Stimulated activated CD8-positive, alpha-beta memory T cell treated with anti-CD3 and anti-CD28 coated beads, Interleukin-7, amount 100 ng/mL, for 1 hour (primary cell): ENCODE results near the gene DCAF17.
"Not testable (repeated sequence)": the region's sequence is repeated elsewhere in the genome, so short reads cannot be mapped to it uniquely, and the experiment has no call there.

Experiments
- DNase-seq, 2 donors: peaks; one replicate each; pipeline ENCODE4 v3.0.0-alpha.2; 2020; ENCODE audit warnings: low read depth in 2 of 2

The DCAF17 gene

DNA sequence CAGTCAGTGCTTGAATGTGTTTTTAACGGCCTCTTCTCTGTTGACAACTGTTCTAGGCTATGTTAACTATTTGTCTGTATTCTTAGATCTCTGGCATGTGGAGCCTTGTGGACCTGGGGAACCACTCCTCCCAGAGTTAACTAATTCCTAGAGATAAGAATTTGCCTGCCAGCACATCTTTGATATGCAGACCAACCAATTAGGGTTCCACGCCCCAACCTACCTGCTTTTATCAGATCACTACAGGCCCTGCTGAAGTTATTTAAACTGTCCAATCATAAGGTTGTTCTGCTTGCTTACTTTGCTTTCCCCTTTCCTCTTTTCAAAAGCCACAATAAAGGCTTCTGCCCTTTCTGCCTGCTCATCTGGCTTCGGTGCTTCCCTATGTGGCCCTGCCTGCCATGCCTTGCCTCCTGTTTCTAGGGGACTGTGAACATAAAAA, 79.7 kb downstream of the DCAF17 start:
- DNase-seq = no peak

- DNase-seq = no peak
These were observed 81.0 kb downstream of the DCAF17 start for GRCh38 chr2:171514908-171515582.

DNA sequence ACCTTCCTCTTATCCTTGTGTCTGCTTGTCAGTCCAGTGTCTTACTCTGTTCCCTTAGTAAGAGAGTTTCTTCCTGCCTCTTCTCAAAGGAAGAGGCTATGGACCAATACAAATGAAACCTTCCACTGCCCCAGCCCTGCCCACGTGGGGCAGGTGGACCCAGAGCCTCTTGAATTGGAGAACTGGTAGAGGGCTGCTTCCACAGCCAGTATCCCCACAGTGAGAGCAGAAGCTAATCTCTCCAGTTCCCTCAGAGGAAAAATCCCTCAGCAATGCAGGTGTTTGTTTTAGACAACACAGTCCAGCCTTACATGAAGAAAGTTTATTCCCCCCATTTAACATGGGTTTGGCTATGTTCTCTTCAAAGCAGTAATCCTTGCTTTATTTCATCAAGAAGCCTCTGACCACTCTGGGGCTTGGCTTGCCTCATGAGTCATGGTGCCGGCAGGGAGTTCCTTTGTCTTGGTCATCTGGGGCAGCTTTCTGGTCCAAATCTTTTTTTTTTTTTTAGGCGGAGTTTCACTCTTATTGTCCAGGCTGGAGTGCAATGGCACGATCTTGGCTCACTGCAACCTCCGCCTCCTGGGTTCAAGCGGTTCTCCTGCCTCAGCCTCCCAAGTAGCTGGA, 81.8 kb downstream of the DCAF17 start:
- no peak for DNase-seq

DNA sequence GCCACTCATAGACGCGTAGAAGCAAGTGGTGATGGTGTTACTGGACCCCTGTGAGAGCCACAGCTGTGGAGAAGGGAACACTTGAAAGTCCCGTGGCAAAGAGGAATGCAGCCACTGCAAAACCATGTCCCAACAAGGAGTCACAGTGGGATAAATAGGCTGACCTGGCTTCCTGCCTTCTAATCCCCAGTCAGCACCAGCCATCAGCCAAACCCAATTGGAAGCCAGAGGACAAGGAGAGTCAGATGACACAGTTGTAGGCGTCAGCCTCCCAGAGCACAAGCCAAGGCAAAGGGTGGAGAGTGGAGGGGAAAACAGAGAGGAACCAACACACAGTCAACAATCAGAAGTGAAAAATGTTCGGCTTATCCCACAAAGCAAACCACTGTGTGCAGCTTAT, 82.8 kb downstream of the DCAF17 start:
- DNase-seq = no peak

DNA sequence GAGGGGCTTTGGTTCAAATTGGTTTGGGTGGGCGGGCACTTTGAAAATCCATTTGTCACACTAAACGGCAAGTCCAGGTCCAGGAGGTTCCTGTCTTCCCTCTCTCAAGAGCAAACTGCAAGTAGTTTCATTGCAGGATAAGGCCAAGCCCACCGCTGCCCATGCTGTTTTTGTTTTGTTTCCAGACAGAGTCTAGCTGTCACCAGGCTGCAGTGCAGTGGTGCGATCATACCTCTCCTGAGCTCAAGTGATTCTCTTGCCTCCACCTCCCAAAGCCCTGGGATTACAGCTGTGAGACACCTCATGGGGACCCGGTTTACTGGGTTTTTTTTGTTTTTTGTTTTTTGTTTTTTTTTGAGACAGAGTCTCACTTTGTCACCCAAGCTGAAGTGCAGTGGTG, 86.4 kb downstream of the DCAF17 start:
- no peak for DNase-seq

- no peak for DNase-seq
These were observed 87.5 kb downstream of the DCAF17 start for GRCh38 chr2:171521361-171522051.

DNA sequence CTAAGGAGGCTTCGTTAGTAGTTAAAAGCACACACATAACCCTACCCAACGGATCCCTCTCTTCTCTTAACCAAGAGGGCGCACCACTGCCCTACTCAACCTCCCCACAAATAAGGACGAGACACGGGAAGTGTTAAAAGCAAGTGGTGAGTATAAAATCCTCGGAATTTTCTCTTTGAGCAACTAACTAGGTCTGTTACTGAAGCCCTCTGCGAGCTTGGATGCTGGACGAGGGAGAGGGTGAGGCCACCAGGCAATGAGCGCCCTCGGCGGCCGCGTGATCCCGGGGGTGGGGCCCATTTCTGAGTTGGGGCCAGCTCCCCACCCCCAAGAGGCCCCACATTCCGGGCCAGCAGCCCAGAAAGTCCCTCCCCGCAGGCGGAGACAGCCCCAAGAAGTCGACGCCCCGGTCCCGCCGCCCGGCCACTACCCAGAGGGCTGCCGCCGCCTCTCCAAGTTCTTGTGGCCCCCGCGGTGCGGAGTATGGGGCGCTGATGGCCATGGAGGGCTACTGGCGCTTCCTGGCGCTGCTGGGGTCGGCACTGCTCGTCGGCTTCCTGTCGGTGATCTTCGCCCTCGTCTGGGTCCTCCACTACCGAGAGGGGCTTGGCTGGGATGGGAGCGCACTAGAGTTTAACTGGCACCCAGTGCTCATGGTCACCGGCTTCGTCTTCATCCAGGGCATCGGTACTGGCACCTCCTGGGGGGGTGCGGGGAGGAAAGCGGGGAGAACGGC, 88.2 kb downstream of the DCAF17 start, which contains the start of gene CYBRD1:
TSS of gene CYBRD1 (plus strand) at position 423 of the 736 bp plus-strand sequence. CDS start at position 495, 72 bp downstream.
- no peak for DNase-seq

DNA sequence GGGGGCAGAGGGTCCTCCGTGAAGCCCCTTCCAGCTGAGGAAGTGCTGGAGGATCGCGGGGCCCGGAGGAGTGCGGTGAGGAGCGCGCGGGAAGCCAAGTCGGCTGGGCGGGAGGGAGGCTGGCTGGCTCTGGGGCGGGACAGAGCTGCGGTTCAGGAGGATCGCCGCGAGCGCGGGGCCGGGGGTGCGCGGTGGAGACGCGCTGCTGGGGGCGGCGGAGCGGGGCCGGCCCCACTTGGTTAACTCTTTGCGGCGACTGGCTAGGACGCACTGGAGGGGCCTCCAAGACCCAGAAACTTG, 88.7 kb downstream of the DCAF17 start:
- no peak for DNase-seq

- no peak for DNase-seq
These were observed 89.3 kb downstream of the DCAF17 start for GRCh38 chr2:171523088-171524017.

DNA sequence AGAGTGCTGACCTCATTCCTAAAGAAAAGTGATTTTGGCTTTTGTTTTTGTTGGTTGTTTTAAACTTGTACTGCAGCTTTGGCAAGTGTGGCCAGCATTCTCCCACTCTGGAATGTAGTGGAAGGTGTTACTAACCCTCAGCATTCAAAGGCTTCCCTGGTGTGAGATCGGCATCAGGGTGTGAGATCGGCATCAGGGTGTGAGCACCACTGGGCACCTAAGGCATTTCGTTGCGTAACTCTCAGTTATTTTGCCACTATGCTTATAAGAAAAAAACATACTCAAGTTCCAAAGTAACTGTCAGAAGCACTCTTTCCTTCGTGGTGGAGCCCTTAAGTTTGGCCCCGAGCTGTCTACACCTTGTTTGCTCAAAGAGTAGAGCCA, 90.0 kb downstream of the DCAF17 start:
- DNase-seq = no peak

GRCh38 chr2:171529914-171530313, 95.9 kb downstream of the DCAF17 start:
- DNase-seq = no peak

- no peak for DNase-seq
These were observed 96.4 kb downstream of the DCAF17 start for GRCh38 chr2:171530378-171530777.

DNA sequence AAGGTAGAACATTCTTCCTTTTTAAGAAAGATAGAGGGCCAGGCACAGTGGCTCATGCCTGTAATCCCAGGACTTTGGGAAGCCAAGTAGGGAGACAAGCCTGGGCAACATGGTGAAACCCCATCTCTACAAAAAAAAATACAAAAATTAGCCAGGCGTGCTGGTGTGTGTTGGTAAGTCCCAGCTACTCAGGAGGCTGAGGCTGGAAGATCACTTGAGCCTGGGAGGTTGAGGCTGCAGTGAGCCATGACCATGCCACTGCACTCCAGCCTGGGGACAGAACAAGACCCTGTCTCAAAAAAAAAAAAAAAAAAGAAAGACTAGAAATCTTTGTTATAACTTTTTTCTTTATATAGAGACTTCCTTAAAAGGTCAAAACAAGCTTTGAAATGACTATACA, 96.8 kb downstream of the DCAF17 start:
- DNase-seq = not testable (repeated sequence)

GRCh38 chr2:171531291-171531690, 97.3 kb downstream of the DCAF17 start:
- DNase-seq = no peak

- DNase-seq = no peak
These were observed 97.9 kb downstream of the DCAF17 start for GRCh38 chr2:171531836-171532450.

DNA sequence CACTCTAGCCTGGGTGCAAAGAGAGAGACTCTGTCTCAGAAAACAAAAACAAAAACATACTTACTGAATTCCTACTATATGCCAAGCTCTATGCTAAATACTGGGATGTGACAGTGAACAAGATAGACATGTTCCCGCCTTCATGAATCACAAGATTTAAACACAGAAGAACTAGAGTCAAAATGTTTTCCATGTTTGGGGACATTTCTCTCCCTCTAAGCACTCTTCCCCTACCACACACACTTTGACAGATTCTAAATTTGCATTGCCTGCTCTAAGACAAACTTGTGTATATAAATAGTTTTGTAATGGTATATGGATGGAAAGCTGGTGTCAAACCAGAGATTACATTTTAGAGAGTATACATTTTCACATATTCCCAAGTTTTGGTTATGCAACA, 99.3 kb downstream of the DCAF17 start:
- DNase-seq = no peak
